ENCODE data around the gene ERGIC1. TPM values are rescaled to one million over a fixed set of nuclear protein-coding genes. Genes with fewer than 3 reads are reported as not detected.

The ERGIC1 gene
- total RNA-seq, 1 donor from 2014 or later, result 131 TPM

DNA sequence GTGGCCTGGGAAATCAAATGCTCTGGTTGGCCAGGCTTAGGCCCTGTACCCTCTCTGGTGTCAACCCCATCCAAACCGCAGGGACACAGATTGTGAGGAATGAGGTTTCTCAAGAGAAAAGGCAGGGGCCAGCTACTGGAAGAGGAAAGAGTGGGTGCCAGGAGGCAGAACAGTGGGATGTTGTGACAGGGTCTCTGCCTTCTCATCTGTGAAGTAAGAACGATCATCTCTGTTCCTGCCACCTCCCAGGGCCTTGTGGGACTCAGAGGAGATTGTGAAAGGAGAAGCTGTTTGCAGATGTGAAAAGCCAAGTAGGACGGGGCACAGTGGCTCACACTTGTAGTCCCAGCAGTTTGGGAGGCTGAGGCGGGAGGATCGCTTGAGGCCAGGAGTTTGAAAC lies 102.3 kb downstream of the ERGIC1 start:
- DNase-seq (ENCODE audit: low read depth) (no peak), FAIRE-seq (no peak)
- H3K36me3 Mint-ChIP-seq (ENCODE audit: low read depth, unreplicated experiment), result peaks cover 5% of the 10 kb centered on the region
- H3K9me3 Mint-ChIP-seq (ENCODE audit: unreplicated experiment), result no peaks in the 10 kb centered on the region
- H3K27ac Mint-ChIP-seq (ENCODE audit: unreplicated experiment), result no peak overlapping the region
- H3K4me2 ChIP-seq (ENCODE audit: low read length), result no peak overlapping the region
- no peaks in the 10 kb centered on the region for H4K20me1 ChIP-seq (ENCODE audit: insufficient read depth, low read length)
- no peaks in the 10 kb centered on the region for H3K9me3 ChIP-seq (ENCODE audit: insufficient read depth, low read depth, low read length)
- peaks cover 14% of the 10 kb centered on the region for H3K4me1 ChIP-seq (ENCODE audit: insufficient read depth, low read length)
- no peak overlapping the region for H3K27ac ChIP-seq (ENCODE audit: low read depth, low read length)
- TF ChIP-seq, protein P1, sequence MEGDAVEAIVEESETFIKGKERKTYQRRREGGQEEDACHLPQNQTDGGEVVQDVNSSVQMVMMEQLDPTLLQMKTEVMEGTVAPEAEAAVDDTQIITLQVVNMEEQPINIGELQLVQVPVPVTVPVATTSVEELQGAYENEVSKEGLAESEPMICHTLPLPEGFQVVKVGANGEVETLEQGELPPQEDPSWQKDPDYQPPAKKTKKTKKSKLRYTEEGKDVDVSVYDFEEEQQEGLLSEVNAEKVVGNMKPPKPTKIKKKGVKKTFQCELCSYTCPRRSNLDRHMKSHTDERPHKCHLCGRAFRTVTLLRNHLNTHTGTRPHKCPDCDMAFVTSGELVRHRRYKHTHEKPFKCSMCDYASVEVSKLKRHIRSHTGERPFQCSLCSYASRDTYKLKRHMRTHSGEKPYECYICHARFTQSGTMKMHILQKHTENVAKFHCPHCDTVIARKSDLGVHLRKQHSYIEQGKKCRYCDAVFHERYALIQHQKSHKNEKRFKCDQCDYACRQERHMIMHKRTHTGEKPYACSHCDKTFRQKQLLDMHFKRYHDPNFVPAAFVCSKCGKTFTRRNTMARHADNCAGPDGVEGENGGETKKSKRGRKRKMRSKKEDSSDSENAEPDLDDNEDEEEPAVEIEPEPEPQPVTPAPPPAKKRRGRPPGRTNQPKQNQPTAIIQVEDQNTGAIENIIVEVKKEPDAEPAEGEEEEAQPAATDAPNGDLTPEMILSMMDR (IDR thresholded peaks at IDR 0.05; ENCODE audit: insufficient read depth, low read depth, low read length), result no peak
- TF ChIP-seq EZH2 (IDR thresholded peaks at IDR 0.05; ENCODE audit: insufficient read depth, low read length), result no peak
- no peak overlapping the region for H3K4me3 Mint-ChIP-seq (ENCODE audit: unreplicated experiment)
- peaks cover 4% of the 10 kb centered on the region for H3K79me2 ChIP-seq (ENCODE audit: insufficient read depth, low read length)
- H3K4me3 ChIP-seq (ENCODE audit: insufficient read depth, low read depth, low read length), result no peak overlapping the region
- peaks cover 9% of the 10 kb centered on the region for H3K4me1 Mint-ChIP-seq (ENCODE audit: low read depth, unreplicated experiment)
- H3K27me3 Mint-ChIP-seq (ENCODE audit: low read depth, unreplicated experiment), result no peaks in the 10 kb centered on the region
- H2AFZ ChIP-seq (ENCODE audit: low read depth, low read length), result no peak overlapping the region
- no peaks in the 10 kb centered on the region for H3K36me3 ChIP-seq (ENCODE audit: insufficient read depth, low read length)
- H3K9ac ChIP-seq (ENCODE audit: low read length), result no peak overlapping the region
- no peaks in the 10 kb centered on the region for H3K27me3 ChIP-seq (ENCODE audit: insufficient read depth, low read length)

DNA sequence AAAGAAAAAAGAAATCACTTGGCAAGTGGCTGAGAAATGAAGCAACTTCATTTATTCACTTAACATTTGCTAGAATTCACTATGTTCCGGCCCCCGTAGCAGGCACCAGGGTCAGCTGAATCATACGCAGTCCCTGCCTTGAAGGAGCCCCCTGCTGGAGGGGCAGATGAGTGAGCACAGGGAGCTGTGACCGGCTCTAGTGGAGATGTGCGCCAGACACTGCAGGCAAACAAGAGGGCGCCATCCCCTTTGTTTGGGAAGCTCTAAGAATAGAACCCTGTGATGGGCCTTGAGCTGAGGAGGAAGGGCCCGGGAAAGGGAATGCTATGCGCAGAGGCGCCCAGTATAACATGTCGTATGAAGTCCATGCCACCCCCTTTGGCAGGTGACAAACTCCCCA lies 105.0 kb downstream of the ERGIC1 start:
- H3K4me1 ChIP-seq (ENCODE audit: insufficient read depth, low read length), result peaks cover 16% of the 10 kb centered on the region

More for the DNA sequence above, 105.0 kb downstream of the ERGIC1 start:
- Histone ChIP-seq H3K27ac (ENCODE audit: low read depth, low read length) (no peak overlapping the region), H3K27me3 (ENCODE audit: insufficient read depth, low read length) (no peaks in the 10 kb centered on the region), H3K4me2 (ENCODE audit: low read length) (no peak overlapping the region), H2AFZ (ENCODE audit: low read depth, low read length) (no peak overlapping the region), H3K4me3 (ENCODE audit: insufficient read depth, low read depth, low read length) (no peak overlapping the region), H3K79me2 (ENCODE audit: insufficient read depth, low read length) (no peaks in the 10 kb centered on the region), H3K9ac (ENCODE audit: low read length) (no peak overlapping the region), H4K20me1 (ENCODE audit: insufficient read depth, low read length) (no peaks in the 10 kb centered on the region), H3K9me3 (ENCODE audit: insufficient read depth, low read depth, low read length) (no peaks in the 10 kb centered on the region), H3K36me3 (ENCODE audit: insufficient read depth, low read length) (no peaks in the 10 kb centered on the region)
- no peak for TF ChIP-seq EZH2 (IDR thresholded peaks at IDR 0.05; ENCODE audit: insufficient read depth, low read length)
- TF ChIP-seq, protein P1 (IDR thresholded peaks at IDR 0.05; ENCODE audit: insufficient read depth, low read depth, low read length), result peak; percentile 22
- no peaks in the 10 kb centered on the region for H3K27me3 Mint-ChIP-seq (ENCODE audit: low read depth, unreplicated experiment)
- H3K4me3 Mint-ChIP-seq (ENCODE audit: unreplicated experiment), result no peak overlapping the region
- H3K4me1 Mint-ChIP-seq (ENCODE audit: low read depth, unreplicated experiment), result peaks cover 16% of the 10 kb centered on the region
- H3K36me3 Mint-ChIP-seq (ENCODE audit: low read depth, unreplicated experiment), result peaks cover 9% of the 10 kb centered on the region
- FAIRE-seq (no peak), DNase-seq (ENCODE audit: low read depth) (no peak)
- H3K27ac Mint-ChIP-seq (ENCODE audit: unreplicated experiment), result no peak overlapping the region
- no peaks in the 10 kb centered on the region for H3K9me3 Mint-ChIP-seq (ENCODE audit: unreplicated experiment)

Data from astrocyte (in vitro differentiated cells and primary cell).